HG03103 (cell line): ENCODE measurements around the gene TRAF1.

Source experiments
- ATAC-seq: cut with Tn5 transposase; IDR thresholded peaks from one replicate; pipeline ENCODE4 v1.9.1; 2021; ENCODE audit warnings: low read depth; ENCODE audit not compliant: unreplicated experiment

TRAF1 gene

GRCh38 chr9:120891245-120891883, 35.2 kb downstream of the TRAF1 start:
- ATAC-seq = no peak

GRCh38 chr9:120890320-120891244, 36.0 kb downstream of the TRAF1 start:
- ATAC-seq = no peak

GRCh38 chr9:120889606-120890271, 36.9 kb downstream of the TRAF1 start:
- no peak for ATAC-seq

- no peak for ATAC-seq
These were observed 38.0 kb downstream of the TRAF1 start for GRCh38 chr9:120888626-120889025.

- no peak for ATAC-seq
These were observed 40.1 kb downstream of the TRAF1 start for GRCh38 chr9:120886490-120886967.

- ATAC-seq = no peak
These were observed 40.6 kb downstream of the TRAF1 start for GRCh38 chr9:120885958-120886357.

- ATAC-seq = no peak
These were observed 41.1 kb downstream of the TRAF1 start for GRCh38 chr9:120885457-120885856.

- no peak for ATAC-seq
These were observed 43.0 kb downstream of the TRAF1 start for GRCh38 chr9:120883608-120883996.

- no peak for ATAC-seq
These were observed 43.5 kb downstream of the TRAF1 start for GRCh38 chr9:120882935-120883607.

GRCh38 chr9:120879446-120879845, 47.1 kb downstream of the TRAF1 start:
- ATAC-seq = no peak

- no peak for ATAC-seq
These were observed 48.1 kb downstream of the TRAF1 start for GRCh38 chr9:120878188-120879130.

GRCh38 chr9:120877276-120878034, 49.1 kb downstream of the TRAF1 start:
- ATAC-seq = peak; percentile 23

GRCh38 chr9:120876842-120877240, 49.8 kb downstream of the TRAF1 start, which contains the start of gene PHF19:
Gene PHF19 (minus strand): TSS chr9:120877188. CDS start chr9:120874741, 2,447 bp downstream.
- peak; percentile 5 for ATAC-seq

GRCh38 chr9:120875954-120876841, 50.4 kb downstream of the TRAF1 start:
- peak; percentile 48 for ATAC-seq

- no peak for ATAC-seq
These were observed 51.0 kb downstream of the TRAF1 start for GRCh38 chr9:120875643-120875953.

GRCh38 chr9:120875195-120875565, 51.4 kb downstream of the TRAF1 start:
- no peak for ATAC-seq

- ATAC-seq = no peak
These were observed 52.1 kb downstream of the TRAF1 start for GRCh38 chr9:120874226-120875194.
